Islet of Langerhans (tissue), 1 donor: Measurements from ENCODE around the gene PRKG1.

ENCODE experiments used
- FAIRE-seq: peaks from one replicate; lab custom pipeline; 2011; peaks lifted over from hg19 to GRCh38; lab: Jason Lieb, UNC

The PRKG1 gene

GRCh38 chr10:51821045-51821444, 746.8 kb downstream of the PRKG1 start:
- FAIRE-seq: no peak

- no peak for FAIRE-seq
These were observed 747.5 kb downstream of the PRKG1 start for GRCh38 chr10:51821745-51822144.

GRCh38 chr10:51832652-51833383, 758.5 kb downstream of the PRKG1 start:
- no peak for FAIRE-seq

- no peak for FAIRE-seq
These were observed 760.3 kb downstream of the PRKG1 start for GRCh38 chr10:51834548-51834947.

GRCh38 chr10:51838471-51838870, 764.2 kb downstream of the PRKG1 start:
- no peak for FAIRE-seq

GRCh38 chr10:51843966-51844365, 769.7 kb downstream of the PRKG1 start:
- FAIRE-seq: no peak

- FAIRE-seq: no peak
These were observed 772.7 kb downstream of the PRKG1 start for GRCh38 chr10:51846856-51847506.

- FAIRE-seq: no peak
These were observed 778.0 kb downstream of the PRKG1 start for GRCh38 chr10:51852297-51852696.

GRCh38 chr10:51857305-51857704, 783.0 kb downstream of the PRKG1 start:
- no peak for FAIRE-seq

GRCh38 chr10:51860257-51860656, 786.0 kb downstream of the PRKG1 start:
- FAIRE-seq: no peak

- no peak for FAIRE-seq
These were observed 786.8 kb downstream of the PRKG1 start for GRCh38 chr10:51861051-51861450.

GRCh38 chr10:51861731-51862130, 787.4 kb downstream of the PRKG1 start:
- no peak for FAIRE-seq

- no peak for FAIRE-seq
These were observed 787.9 kb downstream of the PRKG1 start for GRCh38 chr10:51862149-51862548.

- FAIRE-seq: no peak
These were observed 793.7 kb downstream of the PRKG1 start for GRCh38 chr10:51867956-51868355.

- no peak for FAIRE-seq
These were observed 799.8 kb downstream of the PRKG1 start for GRCh38 chr10:51874131-51874530.

GRCh38 chr10:51875610-51876009, 801.3 kb downstream of the PRKG1 start:
- no peak for FAIRE-seq

GRCh38 chr10:51876503-51876902, 802.2 kb downstream of the PRKG1 start:
- FAIRE-seq: no peak

GRCh38 chr10:51876979-51877378, 802.7 kb downstream of the PRKG1 start:
- FAIRE-seq: no peak

GRCh38 chr10:51877636-51878035, 803.3 kb downstream of the PRKG1 start:
- FAIRE-seq: no peak

- no peak for FAIRE-seq
These were observed 804.4 kb downstream of the PRKG1 start for GRCh38 chr10:51878695-51879094.

GRCh38 chr10:51879238-51879637, 805.0 kb downstream of the PRKG1 start:
- no peak for FAIRE-seq

- FAIRE-seq: no peak
These were observed 806.9 kb downstream of the PRKG1 start for GRCh38 chr10:51881213-51881612.

- FAIRE-seq: no peak
These were observed 812.3 kb downstream of the PRKG1 start for GRCh38 chr10:51886438-51887068.

GRCh38 chr10:51888263-51888662, 814.0 kb downstream of the PRKG1 start:
- FAIRE-seq: no peak
